Urinary bladder (tissue), 4 donors: ENCODE measurements around the gene TECTB. TPM values are rescaled to one million over a fixed set of nuclear protein-coding genes. Genes with fewer than 3 reads are reported as not detected.

Experiments
- DNase-seq: peaks from one replicate; pipeline ENCODE4 v3.0.0-alpha.2; 2015; ENCODE audit errors: extremely low spot score
- H3K27ac ChIP-seq: one replicate; pipeline ENCODE4 v1.5.1; 2013; ENCODE audit warnings: low read depth, mild to moderate bottlenecking, moderate library complexity
- H3K36me3 ChIP-seq: one replicate; pipeline ENCODE4 v1.6.1; 2013; ENCODE audit warnings: mild to moderate bottlenecking, moderate library complexity; ENCODE audit not compliant: insufficient read depth
- H3K4me1 ChIP-seq: one replicate; pipeline ENCODE4 v1.6.1; 2013; ENCODE audit warnings: mild to moderate bottlenecking, moderate library complexity; ENCODE audit not compliant: insufficient read depth
- H3K4me3 ChIP-seq: one replicate; pipeline ENCODE4 v1.5.1; 2013; ENCODE audit warnings: low read depth, low read length
- WGBS: extraction: QIAGEN DNeasy Blood & Tissue Kit; methylation state at CpG from one replicate; pipeline ENCODE4 v1.1.7; 2013; 5-methylcytosine and 5-hydroxymethylcytosine counted together
- polyA plus RNA-seq: library from polyadenylated mRNA; stranded (reverse); fragments of 200-250 nt; gene quantifications from one replicate; pipeline ENCODE4 v1.2.3, GENCODE V29; 2013
- total RNA-seq: library from RNA; depleted of rRNA; stranded (reverse); fragments of >200 nt; gene quantifications from one replicate; pipeline ENCODE4 v1.2.3, GENCODE V29; 2014
- donor health status: healthy with polysubstance abuse.
- donor health status: healthy.

Gene TECTB
- total RNA-seq (not detected), polyA plus RNA-seq (not detected)

DNA sequence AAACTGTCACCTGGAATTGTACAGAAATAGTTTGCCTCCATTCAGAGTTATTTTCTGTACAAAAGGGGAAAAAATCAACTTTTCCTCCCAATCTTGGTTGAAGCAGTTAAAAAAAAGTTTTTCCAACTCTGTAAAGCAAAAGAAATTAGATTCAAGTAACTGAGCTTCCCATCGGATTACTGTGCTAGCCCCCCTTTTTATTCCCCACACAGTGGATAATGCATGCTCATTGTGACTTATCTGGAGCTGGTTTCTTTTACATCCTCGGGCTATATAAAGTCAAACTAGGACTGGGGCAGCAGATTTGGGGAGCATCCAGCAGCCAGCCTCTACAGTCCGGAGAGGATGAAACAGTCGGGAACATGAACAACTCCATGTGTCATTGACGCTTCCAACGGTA is at the start of gene TECTB:
Gene TECTB, plus strand, starts transcription at position 301 of the 400 bp plus-strand sequence. CDS start 335 bp downstream, outside the sequence.
- 67% methylated on average over 6 of the region's 6 CpGs for WGBS
- H3K4me1 ChIP-seq: no peaks in the 10 kb centered on the region
- no peaks in the 10 kb centered on the region for H3K36me3 ChIP-seq
- DNase-seq: no peak
- H3K27ac ChIP-seq: no peak within 1 kb of the TSS
- no peak within 1 kb of the TSS for H3K4me3 ChIP-seq

DNA sequence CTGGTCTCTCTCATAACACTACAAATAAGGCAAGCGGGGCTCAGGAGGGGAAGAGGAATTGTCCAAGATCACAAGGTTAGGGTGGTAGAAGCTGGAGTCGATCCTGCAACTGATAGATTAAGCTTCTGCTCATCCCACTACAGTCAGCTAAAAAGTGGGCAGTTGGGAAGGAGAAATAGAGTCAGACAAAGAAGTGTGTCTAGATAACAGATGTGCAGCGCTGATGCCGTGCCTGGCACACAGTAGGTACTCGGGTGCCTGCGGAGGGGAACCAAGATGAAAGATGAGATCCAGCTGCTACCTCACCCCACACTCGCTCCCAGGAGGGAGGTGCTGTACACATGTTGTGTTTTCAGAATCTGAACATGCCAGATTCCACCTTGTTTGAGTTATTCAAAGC is 48.1 kb upstream of the TECTB start:
- H3K4me3 ChIP-seq: no peak overlapping the region
- whole genome bisulfite sequencing: 76% methylated on average over 7 of the region's 7 CpGs
- H3K36me3 ChIP-seq: no peaks in the 10 kb centered on the region
- DNase-seq: no peak
- no peaks in the 10 kb centered on the region for H3K4me1 ChIP-seq
- no peak overlapping the region for H3K27ac ChIP-seq

DNA sequence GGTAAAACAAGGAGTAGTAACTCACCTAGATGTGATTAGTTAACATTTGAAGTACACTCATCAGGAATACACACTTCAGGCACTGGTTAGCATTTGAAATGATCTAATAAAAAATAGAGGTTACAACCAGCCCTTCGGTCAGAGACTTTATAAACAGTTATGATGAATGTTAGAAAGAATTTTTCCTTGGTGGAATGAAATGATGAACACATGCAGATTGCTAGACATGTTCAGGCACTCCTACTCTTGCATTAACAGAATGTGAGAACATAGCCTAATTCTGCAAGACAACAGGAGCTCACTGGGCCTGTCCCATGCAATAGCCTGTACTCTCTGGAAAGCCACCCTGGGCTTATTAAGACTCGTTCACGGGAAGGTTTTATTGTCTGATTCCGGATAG is 47.3 kb upstream of the TECTB start:
- no peak for DNase-seq
- Histone ChIP-seq H3K4me1 (no peaks in the 10 kb centered on the region), H3K27ac (no peak overlapping the region), H3K4me3 (no peak overlapping the region), H3K36me3 (no peaks in the 10 kb centered on the region)
- WGBS: 35% methylated on average over 4 of the region's 4 CpGs

DNA sequence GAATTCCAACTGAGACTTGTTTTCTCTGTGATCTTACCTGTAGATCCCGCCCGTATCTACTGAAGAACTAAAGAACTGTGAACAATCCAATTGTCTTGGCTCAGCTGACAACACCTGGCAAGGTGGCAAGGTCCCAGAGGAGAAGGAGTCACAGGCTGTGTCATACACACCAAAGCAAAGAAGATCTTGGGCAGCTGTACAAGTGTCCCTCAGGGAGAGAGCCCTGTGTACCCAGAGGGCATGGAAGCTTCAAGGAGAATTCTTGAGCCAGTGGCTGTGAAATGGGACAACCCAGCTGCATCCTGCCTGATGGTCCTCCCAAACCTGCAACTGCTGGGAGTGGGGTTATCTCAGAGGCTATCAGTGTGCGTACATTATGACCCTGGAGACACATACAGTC is 46.7 kb upstream of the TECTB start:
- H3K27ac ChIP-seq: no peak overlapping the region
- no peak for DNase-seq
- no peaks in the 10 kb centered on the region for H3K36me3 ChIP-seq
- no peak overlapping the region for H3K4me3 ChIP-seq
- no peaks in the 10 kb centered on the region for H3K4me1 ChIP-seq
- 86% methylated on average over 3 of the region's 3 CpGs for WGBS

DNA sequence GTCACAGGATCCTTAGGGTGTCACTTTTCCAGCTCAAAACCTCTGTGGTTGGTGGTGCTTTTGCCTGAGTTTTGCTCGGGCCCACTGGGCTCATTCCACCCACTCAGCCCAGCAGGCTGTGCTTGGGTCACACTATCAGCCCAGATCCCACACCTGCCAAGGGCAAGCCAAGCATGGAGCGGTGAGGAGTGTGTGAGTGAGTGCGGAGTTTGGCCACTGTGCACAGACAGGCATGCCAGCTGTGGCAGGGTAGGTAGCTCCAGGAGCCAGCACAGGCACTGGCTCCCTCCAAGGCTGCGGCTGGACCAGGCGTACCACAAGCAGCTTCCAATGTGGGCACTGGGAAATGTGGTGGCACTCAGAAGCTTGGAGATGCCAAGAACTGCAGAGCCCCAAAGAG is 43.9 kb upstream of the TECTB start:
- WGBS: 90% methylated on average over 5 of the region's 5 CpGs
- Histone ChIP-seq H3K27ac (no peak overlapping the region), H3K4me1 (no peaks in the 10 kb centered on the region), H3K4me3 (no peak overlapping the region), H3K36me3 (no peaks in the 10 kb centered on the region)
- DNase-seq: no peak

DNA sequence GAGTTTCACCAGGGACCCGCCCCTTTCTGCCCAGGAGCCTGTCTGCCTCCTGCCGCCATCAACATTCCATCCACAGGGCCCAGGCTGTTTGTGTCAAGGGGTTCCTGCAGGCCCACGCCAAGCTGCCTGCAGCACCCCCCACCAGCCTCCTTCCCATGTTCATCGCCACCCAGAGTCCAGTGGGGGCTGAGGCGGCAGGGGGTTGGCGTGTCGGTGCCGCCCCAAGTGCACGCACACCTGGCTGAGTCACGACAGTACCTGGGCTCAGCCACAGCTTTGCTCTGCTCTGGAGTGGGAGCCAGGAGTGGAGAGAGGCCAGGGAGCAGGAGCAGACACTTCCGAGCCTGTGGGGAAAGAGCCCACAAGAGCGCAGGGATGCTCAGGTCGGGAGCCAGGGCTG is 42.8 kb upstream of the TECTB start:
- Histone ChIP-seq H3K4me1 (no peaks in the 10 kb centered on the region), H3K4me3 (no peak overlapping the region), H3K36me3 (no peaks in the 10 kb centered on the region), H3K27ac (no peak overlapping the region)
- no peak for DNase-seq
- 91% methylated on average over 13 of the region's 13 CpGs for WGBS

DNA sequence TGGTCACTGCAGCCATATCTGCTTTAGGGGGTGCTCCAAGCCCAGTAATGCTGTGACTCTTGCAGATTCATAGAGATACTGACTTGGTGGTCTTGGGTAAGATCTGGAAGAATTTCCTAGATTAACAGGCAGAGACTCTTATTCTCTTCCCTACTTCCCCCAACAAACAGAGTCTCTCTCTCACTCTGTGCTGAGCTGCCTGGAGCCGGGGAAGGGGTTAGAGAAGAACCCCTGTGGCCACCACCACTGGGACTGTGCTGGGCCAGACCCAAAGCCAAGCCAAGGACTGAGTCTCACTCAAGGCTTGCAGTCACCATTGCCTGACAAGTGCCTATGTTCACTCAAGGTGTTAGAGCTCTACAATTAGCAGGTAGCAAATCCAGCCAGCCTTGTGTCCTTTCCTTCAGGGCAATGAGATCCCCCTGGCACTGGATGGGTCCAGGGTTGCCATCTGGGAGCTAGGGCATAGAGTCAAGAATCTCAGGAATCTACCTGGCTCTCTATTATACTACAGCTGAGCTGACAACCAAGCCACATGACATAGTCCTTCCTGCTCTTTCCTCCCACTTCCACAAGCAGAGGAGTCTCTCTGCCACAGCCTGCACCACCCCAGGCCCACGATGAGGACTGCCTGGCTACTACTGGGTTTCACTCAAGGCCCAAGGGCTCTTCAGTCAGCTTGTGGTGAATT is 41.4 kb upstream of the TECTB start:
- WGBS: 57% methylated on average over 2 of the region's 2 CpGs
- no peak for DNase-seq
- Histone ChIP-seq H3K4me1 (no peaks in the 10 kb centered on the region), H3K4me3 (no peak overlapping the region), H3K27ac (no peak overlapping the region), H3K36me3 (no peaks in the 10 kb centered on the region)

DNA sequence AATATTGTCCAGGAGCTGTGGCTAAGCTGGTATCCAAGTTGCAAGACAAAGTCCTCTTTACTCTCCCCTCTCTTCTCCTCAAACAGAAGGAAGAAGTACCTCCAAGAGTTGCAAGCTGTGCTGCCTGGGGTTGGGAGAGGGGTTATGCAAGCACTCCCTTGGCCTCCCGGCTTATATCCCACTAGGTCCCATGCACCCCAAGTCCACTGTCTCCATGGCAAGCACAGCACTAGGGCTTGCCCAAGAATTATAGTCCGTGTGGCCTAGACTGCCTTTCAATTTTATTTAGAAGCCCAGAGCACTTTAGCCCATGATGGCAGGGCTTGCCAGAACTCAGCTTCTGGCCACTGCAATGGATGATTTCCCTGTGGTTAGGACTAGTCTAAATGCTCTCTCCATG is 40.4 kb upstream of the TECTB start:
- Histone ChIP-seq H3K4me1 (no peaks in the 10 kb centered on the region), H3K36me3 (no peaks in the 10 kb centered on the region), H3K4me3 (no peak overlapping the region), H3K27ac (no peak overlapping the region)
- no peak for DNase-seq
- 76% methylated on average over 2 of the region's 2 CpGs for WGBS

DNA sequence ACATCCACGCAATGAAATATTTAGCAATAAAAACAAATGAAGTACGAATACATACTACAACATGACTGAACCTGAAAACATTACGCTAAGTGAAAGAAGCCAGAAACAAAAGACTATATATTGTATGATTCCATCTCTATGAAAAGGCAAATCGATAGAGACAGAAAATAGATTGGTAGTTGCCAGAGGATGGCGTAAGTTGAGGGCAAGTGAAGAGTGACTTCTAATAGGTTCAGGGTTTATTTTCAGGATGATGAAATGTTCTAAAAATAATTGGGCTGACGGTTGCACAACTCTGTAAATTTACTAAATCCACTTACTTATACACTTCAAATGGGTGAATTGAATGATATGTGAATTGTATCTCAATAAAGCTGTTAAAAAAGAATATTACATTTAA is 39.5 kb upstream of the TECTB start:
- H3K4me3 ChIP-seq: no peak overlapping the region
- 86% methylated on average over 6 of the region's 6 CpGs for WGBS
- DNase-seq: no peak
- no peak overlapping the region for H3K27ac ChIP-seq
- no peaks in the 10 kb centered on the region for H3K36me3 ChIP-seq
- no peaks in the 10 kb centered on the region for H3K4me1 ChIP-seq

DNA sequence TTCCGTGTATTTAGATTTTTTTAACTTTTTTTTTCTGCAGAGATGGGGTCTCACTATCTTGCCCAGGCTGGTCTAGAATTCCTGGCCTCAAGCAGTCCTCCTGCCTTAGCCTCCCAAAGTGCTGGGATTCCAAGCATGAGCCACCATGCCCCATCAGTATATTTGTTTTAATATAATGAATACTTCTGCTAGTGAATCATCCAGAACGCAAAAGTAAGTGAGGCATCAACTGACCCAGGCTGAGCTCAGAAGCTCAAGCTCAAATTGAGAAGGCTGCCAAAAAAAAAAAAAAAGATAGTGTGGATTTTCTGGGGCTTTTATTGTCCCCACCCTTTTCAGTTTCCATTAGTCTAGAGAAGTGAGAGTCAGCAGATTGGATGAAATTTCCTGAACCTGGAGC is 39.0 kb upstream of the TECTB start:
- H3K4me1 ChIP-seq: no peaks in the 10 kb centered on the region
- DNase-seq: no peak
- WGBS: 85% methylated on average over 2 of the region's 2 CpGs

DNA sequence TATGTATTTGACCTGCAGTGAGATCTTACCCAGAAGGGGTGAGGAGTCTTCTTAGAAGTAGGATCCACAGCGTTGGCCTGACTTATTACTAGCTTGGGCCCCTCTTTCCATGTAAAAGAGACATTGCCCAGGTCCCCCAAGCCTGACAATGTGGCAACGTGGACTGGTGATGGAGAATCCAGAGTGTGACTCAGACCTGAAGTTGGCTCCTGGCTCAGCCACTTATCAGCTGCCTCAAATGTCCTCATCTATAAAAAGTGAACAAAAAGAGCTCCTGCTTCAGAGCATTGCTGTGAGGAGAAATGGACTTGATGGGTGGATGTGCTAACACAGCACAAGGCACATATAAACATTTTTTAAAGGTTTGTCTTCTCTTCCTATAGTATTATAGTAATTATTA is 35.4 kb upstream of the TECTB start:
- no peak for DNase-seq
- Histone ChIP-seq H3K4me3 (no peak overlapping the region), H3K4me1 (no peaks in the 10 kb centered on the region), H3K36me3 (no peaks in the 10 kb centered on the region), H3K27ac (no peak overlapping the region)
- whole genome bisulfite sequencing: 61% methylated on average over 2 of the region's 2 CpGs

More for the DNA sequence above, 39.0 kb upstream of the TECTB start:
- no peak overlapping the region for H3K27ac ChIP-seq
- H3K36me3 ChIP-seq: no peaks in the 10 kb centered on the region
- no peak overlapping the region for H3K4me3 ChIP-seq

DNA sequence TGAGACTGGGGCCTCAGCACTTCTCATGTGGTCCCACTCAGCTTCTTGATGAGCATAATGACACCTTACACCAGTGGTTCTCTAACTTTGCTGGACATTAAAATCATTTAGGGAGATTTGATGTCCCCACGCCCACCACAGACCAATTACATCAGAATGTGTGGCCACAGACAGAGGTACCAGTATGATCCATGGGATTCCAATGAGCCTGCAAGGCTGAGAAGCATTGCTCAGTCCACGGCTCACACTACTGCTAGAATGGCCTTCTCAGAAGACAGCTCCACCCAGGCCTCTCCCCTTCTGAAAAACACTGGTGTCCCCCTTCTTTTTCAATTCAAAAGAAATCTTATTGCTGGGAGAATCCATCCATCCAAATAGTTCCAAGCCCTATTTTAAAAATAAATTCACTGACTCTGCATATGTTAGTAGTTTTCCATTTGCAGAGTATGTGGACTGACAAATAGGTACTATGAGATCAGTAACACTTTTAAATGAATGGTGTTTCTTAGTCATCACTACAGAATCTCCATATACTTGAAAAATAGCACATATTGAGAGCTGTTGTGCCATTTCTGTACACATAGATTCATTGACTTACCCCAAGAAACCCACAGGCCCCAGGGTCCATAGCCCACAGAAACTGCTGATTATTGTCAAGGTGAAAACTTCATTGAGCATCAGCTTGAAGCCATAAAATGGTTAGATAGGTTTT is 34.5 kb upstream of the TECTB start:
- WGBS: 83% methylated on average over 2 of the region's 2 CpGs
- no peak overlapping the region for H3K27ac ChIP-seq
- no peaks in the 10 kb centered on the region for H3K36me3 ChIP-seq
- no peaks in the 10 kb centered on the region for H3K4me1 ChIP-seq
- H3K4me3 ChIP-seq: no peak overlapping the region
- no peak for DNase-seq

DNA sequence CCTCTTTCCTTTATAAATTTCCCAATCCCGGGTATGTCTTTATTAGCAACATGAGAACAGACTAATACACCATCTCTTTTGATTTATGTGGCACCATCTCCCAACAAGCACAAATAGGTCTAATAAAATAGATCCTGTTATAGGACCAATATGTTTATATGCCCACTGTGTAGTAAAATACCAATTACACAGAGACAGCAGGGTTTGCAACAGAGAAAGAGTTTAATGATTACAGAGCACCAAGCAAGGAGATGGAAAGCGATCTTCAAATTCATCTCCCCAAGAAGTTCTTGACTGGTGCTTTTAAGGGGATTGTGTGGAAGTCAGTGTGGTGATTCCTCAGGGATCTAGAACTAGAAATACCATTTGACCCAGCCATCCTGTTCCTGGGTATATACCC is 33.5 kb upstream of the TECTB start:
- Histone ChIP-seq H3K27ac (no peak overlapping the region), H3K4me3 (no peak overlapping the region), H3K36me3 (no peaks in the 10 kb centered on the region), H3K4me1 (no peaks in the 10 kb centered on the region)
- WGBS: 95% methylated on average over 2 of the region's 2 CpGs
- DNase-seq: no peak

DNA sequence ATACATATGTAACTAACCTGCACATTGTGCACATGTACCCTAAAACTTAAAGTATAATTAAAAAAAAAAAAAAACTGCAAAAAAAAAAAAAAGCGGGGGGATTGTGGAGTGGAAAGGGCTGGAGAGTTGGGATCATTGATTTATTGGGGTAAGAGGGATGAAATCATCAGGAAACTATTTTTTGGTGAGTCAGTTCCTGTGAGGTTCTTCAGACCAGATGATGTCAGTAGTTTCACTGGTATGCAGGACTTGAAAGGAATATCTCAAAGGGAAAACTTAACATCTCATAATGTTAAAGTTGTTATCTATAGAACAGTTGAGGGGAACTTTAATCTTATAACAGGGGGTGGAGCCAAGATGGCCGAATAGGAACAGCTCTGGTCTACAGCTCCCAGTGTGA is 32.6 kb upstream of the TECTB start:
- WGBS: 45% methylated on average over 2 of the region's 2 CpGs
- Histone ChIP-seq H3K27ac (no peak overlapping the region), H3K4me3 (no peak overlapping the region), H3K36me3 (no peaks in the 10 kb centered on the region), H3K4me1 (no peaks in the 10 kb centered on the region)
- DNase-seq: no peak
